GM18858 (cell line): ENCODE data around the gene OR7C1.
"Not testable (repeated sequence)": the region's sequence is repeated elsewhere in the genome, so short reads cannot be mapped to it uniquely, and the experiment has no call there.

Experiments
- ATAC-seq: cut with Tn5 transposase; IDR thresholded peaks from one replicate; pipeline ENCODE4 v1.9.1; 2021; ENCODE audit not compliant: unreplicated experiment

The OR7C1 gene

DNA sequence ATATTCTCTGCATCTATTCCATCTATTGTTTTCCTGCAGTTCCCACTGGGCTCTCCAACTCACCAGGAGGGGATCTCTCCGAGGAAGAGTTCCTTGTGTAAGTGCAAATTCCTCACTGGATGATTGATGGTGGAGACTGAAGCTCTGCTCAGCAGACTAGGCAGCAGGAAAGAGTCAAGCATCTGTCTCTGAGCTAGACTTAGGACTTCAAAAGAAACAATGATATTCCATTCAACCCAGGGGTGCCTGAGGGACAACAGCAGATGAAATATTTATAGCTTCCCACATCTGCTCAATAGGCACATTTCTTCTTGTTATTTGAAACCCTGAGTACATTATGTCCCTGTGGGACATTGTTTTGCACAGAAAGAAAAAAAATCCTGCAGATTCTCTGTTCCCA lies at the start of gene OR7C1, which contains the start of gene OR7A5:
Gene OR7C1, minus strand, starts transcription at position 175 of the 400 bp plus-strand sequence. CDS start 35,049 bp downstream, outside the sequence.
Gene OR7A5, minus strand, starts transcription at position 175 of the 400 bp plus-strand sequence. CDS start 6,944 bp downstream, outside the sequence.
- no peak for ATAC-seq

DNA sequence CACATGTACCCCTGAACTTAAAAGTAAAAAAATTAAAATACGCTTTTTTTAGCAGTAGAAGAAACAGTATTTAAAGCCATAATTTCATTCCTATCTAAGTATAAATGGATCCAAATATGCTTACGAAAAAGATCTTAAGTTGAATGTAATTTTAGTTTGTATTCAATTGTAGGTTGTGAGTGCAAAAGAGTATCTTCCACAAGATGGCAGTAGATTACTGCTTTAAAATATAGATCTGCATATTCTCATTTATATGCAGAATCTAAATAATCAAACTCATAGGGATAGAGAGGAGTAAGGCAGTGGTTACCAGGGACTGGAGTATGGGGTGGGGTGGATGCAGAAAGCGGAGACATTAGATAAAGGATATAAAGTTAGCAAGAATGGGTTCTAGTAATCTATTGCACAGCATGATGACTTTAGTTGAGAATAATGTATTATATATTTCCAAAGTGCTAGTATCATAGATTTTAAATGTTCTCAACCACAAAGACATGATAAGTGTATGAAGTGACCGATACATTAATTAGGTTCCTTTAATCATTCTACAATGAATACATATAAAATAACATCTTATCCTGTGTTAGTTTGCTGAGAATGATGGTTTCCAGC lies 36.7 kb upstream of the OR7C1 start:
- ATAC-seq, result no peak

DNA sequence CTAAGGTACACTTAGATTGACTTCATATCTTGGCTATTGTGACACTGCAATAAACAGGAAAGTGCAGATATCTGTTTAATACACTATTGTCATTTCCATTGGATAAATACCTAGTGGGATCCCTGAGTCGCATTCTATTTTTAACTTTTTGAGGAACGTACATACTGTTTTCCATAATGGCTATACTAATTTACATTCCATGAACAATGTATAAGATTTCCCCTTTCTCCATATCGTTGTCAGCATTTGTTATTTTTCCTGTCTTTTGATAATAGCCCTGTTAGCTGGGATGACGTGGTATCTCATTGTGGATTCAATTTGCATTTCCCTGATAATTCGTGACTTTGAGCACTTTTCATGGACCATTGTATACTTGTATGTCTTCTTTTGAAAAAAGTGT lies 33.5 kb upstream of the OR7C1 start:
- no peak for ATAC-seq

DNA sequence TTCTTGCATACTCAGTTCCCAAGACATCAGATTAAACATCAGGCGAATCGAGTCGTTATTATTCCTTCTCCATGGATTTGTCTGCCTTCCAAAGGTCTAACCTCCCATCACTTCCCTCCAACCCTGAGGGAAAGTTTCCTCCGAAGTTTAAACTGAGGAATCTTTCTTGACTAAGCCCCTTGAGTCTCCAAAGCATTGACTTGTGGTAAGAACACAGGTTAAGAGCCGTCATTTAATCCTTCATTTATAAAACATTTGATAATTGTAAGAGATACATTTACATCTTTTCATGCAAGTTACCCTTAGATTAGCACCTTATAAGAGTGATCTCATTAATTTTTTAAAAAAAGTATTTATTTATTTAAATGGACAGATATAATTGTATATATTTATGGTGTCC lies 13.8 kb upstream of the OR7C1 start, which contains the start of gene OR7A10:
Gene OR7A10, minus strand, starts transcription at position 101 of the 400 bp plus-strand sequence. CDS start 7,045 bp downstream, outside the sequence.
- ATAC-seq, result no peak

DNA sequence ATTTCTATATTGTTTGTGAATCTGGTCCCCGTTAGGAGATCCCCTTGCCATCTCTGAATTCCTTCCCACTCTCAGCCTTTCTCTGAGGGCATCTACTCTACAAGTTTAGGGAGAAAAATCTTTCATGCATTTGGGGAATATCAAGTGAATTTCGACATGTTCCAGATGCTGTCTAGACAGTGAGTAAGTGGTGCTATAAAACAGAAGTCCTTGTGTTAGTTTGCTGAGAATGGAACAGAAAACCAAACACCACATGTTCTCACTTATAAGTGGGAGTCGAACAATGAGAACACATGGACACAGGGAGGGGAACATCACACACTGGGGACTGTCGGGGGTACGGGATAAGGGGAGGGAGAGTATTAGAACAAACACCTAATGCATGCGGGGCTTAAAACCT lies 8.6 kb upstream of the OR7C1 start:
- ATAC-seq, result no peak

DNA sequence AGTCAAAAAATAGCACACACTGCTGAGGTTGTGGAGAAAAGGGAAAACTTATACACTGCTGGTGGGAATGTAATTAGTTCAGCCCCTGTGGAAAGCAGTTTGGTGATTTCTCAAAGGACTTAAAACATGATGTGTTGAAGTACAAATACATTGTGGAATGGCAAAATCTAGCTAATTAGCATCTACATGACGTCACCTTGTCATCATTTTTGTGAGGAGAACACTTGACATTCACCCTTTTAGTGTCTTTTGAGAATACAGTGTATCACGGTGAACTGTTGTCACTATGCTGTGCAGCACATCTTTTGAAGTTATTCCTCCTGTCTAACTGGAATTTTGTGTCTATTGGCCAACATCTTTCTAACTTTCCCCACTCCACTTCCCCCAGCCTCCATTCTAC lies 8.2 kb upstream of the OR7C1 start:
- no peak for ATAC-seq

DNA sequence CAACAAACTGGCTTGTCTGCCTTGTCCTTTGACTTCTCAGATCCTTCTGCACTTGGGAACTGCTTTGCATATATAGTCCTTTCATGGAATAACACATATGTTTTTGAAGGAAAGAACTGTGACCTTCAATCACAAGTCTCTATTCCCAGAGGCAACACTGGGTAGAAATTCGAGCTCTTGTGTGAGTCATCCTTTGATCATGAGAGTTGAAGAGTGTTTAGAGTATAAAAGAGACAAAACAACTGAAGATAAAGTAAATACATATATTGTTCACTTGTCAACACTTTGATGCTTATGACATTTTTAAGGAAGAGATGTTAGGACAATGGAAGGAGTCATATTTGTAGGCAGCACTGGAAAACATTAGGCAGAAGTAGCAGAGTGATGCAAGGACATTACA lies 5.2 kb upstream of the OR7C1 start:
- no peak for ATAC-seq

DNA sequence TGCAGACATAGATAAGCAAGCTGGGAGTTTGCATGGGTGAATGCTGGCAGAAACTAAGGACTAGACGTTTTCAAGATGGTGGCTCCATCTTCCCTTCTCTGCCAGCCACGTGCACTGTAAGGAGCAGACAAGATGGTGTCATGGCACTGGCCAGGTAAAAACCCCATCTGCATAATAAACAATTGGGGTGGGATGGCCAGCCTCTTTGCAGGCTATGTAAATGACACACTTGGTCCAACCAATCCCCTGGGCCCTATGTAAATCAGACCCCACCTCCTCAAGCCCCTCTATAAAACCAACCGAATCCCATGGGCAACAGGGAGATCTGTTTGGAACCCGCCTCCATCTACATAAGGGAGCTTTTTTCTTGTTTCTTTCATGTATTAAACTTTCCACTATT lies 2.4 kb upstream of the OR7C1 start:
- ATAC-seq, result no peak

DNA sequence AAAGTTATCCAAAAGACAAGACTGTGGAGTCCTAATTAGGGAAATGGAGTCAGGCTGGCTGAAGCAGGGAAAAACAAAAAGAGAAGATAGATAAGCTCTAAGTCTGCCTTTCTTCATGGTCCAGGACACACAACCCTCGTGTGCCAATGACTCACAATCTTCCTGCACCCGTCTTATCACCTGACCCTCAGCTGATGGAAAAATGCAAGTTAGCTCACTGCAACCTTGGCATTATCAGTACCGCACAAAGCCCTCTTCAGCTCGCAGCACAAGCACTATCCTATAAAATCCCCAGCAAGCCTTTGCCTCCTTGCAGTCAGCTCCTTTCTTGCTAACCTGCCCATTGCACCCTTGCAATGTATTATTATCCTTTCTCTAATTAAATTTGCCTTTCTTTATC lies 4.3 kb downstream of the OR7C1 start:
- ATAC-seq, result no peak

DNA sequence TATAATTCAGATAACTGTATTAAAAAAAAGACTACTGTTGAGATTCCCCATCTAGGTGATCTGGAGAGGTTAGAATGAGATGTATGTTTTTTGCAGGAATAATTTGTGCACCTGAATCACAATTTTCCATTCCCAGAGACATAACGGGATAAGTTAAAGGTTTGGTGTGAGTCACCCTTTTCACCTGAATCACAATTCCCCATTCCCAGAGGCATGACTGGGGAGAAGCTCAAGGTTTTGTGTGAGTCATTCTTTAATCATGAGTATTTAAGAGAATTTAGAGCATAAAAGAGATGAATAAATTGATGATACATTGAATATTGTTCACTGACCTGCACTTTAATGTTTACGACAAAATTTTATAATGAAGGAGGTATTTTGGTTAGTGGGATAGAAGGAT lies 9.0 kb downstream of the OR7C1 start:
- no peak for ATAC-seq

DNA sequence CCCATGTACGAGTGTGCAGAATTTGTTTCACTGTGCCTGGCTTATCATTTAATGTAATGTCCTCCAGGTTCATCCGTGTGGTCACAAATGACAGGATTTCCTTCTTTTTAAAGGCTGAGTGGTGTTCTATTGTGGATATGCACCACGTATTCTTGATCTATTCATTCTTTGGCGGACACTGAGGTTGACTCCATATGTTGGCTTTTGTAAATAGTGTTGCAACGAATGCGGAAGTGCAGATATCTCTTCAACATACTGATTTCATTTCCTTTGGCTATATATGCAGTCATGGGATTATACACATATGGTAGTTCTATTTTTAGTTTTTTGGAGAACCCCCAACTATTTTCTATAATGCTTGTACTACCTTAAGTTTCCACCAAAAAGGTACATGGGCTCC lies 13.0 kb downstream of the OR7C1 start:
- no peak for ATAC-seq

DNA sequence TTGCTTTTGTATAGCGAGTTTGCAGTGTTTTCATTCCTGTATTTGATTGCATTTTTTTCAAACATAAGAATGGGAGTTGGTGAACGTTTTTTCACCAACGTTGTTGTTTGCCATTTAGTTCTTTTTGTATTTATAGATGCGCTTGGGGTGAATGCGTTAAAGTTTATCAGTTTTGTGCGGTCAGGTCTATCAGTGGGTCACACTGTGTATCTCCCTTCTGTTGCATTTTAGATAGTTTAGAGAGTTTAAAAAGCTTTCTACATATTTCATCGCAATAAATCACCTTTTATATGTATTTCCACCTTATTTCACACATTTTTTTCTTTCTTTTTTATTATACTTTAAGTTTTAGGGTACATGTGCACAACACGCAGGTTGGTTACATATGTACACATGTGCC lies 16.4 kb downstream of the OR7C1 start:
- ATAC-seq, result no peak

DNA sequence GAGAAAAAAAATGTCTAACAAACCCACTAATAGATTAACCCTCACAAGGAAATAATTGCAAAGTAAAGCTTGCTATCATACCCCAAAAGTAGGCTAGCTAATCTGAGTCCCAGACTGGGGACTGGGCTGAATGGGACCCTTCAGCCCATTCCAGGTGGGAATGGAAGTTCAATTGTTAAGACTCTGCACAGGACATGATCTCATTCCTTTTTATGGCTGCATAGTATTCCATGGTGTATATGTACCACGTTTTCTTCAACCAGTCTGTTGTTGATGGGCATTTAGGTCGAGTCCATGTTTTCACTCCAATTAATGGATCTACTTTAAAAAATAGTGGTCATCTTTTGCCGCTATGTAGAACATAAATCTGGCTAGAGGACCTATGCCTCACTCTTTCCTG lies 17.9 kb downstream of the OR7C1 start:
- ATAC-seq, result no peak

DNA sequence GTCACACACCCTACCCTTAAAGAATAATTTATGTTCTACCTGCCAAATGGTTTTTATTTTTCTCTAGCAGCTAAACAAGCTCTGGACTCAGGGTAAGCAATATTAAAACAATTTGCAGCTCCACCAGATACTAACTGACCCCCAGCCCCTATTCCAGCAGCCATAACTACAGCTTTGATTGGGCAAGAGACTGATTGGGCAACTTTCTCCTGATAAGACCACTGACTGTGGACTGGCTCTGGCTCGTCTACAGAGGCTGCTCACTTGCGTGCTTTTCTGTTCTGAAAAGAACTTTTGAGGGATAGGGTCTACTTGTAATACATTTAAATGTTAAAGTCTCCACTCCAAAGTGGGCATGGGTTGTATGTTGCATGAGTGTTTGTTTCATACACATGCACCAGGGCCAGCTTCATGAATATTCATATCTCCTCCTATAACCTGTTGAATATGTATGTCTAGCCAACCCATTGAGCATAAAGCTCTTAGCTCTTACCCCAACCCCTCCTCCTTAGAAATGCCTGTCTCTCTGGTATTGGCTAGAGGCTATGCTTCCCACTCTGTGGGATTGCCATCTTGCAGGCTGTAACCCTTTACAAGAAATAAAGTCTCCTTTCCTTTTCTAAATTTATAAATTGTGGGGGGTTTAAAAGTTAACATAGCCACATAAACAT lies 19.9 kb downstream of the OR7C1 start:
- ATAC-seq, result no peak

DNA sequence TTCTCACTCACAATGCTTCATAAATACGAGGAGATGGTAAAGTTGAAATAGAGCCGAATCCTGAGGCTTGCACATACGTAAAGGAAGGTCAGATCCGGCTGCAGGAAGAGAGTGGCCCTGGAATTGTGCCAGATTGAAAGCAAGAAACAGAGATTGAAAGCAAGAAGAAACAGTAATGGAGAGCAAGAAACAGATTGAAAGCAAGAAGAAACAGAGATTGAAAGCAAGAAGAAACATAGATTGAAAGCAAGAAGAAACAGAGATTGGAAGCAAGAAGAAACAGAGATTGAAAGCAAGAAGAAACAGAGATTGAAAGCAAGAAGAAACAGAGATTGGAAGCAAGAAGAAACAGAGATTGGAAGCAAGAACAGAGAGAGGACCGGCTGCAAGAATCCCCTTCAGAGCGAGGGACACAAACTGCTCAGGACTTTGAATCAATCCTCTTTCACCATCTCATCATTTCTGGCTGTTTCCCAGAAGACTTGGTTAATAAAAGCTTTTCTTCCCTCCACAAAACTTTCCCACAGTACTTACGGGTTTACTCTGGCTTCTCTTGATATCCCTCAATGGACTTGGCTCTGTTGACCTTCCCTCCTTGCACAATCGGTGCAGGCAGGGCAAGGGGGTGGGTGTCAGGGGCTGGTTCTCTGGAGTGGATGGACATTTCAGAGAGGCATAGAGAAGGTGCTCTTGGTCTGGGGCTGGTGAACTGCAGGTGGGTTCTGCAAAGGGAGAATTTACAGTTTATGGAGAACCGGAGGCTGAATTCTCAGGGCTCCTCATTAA lies 25.5 kb downstream of the OR7C1 start:
- no peak for ATAC-seq

DNA sequence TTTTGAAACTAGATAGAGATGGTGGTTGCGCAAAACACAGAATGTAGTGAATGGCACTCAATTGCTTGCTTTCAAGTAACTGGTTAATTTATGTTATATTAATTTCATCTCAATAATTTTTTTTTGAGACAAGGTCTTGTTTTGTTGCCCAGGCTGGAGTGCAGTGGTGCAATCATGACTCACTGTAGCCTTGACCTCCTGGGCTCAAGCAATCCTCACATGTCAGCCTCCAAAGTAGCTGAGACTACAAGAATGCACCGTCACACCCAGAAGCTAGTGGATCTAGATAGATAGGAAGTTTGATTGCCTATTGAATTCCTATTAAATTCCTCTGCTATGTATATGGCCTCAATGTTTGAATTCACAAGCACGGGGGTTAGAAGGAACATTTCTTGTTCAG lies 30.2 kb downstream of the OR7C1 start:
- ATAC-seq, result no peak

DNA sequence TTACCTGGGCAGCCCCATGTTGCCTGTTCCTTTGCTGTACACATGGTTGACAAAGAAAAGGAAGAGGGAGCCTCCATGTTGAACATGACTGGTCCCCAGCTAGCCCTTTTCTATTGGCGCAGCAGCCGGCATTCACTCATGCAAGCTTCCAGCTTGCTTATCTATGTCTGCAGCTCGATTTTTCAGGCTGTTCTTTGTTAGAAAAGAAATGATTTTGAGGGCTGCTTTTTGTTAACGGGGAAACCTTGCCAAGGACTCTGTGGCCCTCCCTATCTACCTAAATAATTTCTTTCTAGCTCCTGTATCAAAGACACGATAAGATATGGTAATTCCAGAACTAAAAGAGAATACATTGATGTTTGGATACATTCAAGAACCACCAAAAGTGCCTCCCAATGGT lies 36.2 kb downstream of the OR7C1 start:
- ATAC-seq, result no peak

DNA sequence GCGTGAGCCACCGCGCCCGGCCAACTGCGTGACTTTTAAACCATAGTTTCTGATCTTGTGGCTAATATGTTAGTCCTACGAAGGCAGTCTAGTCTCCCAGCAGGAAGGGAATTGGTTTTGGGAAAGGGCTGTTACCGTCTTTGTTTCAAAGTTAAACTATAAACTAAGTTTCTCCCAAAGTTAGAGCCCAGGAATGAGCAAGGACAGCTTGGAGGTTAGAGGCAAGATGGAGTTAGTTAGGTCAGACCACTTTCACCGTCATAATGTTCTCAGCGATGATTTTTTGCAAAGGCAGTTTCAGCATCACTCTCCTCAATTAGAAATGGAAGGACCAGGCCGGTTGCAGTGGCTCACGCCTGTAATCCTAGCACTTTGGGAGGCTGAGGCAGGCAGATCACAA lies 39.0 kb downstream of the OR7C1 start:
- ATAC-seq, result no peak

DNA sequence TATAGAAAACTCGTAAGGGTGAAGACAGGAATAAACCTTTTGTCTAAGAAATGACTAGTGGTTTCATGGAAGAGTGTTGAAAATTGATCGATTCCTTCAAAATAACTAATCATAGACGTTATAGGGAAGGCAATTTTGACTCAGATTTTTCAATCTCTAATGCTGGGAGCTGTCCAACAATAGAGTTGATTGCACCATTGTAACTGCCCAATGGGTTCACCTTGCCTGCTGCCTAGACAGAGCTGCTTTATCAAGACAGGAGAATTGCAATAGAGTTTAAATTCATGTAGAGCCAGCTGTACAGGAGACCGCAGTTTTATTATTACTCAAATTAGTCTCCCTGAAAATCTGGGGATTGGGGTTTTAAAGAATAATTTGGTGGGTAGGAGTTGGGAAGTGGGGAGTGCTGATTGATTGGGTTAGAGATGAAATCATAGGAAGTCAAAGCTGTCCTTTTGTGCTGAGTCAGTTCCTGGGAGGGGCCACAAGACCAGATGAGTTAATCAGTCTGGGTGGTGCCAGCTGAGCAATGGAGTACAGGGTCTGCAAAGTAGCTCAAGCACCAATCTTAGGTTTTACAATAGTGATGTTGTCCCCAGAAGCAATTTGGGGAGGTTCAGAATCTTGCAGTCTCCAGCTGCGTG lies 39.8 kb downstream of the OR7C1 start:
- ATAC-seq, result no peak

DNA sequence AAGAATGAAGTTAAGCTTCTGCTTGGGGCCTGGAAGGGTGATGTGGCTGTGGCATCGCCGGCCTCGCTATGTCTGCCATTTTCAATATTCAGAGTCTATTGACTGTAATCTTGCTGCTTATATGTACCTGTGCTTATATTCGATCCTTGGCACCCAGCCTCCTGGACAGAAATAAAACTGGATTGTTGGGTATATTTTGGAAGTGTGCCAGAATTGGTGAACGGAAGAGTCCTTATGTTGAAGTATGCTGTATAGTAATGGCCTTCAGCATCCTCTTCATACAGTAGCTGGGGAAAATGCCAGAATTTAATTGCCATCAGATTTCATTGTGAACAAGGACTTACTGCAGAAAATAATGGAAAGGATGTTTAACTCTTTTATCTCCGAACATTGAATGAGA lies 42.7 kb downstream of the OR7C1 start:
- ATAC-seq, result not testable (repeated sequence)

DNA sequence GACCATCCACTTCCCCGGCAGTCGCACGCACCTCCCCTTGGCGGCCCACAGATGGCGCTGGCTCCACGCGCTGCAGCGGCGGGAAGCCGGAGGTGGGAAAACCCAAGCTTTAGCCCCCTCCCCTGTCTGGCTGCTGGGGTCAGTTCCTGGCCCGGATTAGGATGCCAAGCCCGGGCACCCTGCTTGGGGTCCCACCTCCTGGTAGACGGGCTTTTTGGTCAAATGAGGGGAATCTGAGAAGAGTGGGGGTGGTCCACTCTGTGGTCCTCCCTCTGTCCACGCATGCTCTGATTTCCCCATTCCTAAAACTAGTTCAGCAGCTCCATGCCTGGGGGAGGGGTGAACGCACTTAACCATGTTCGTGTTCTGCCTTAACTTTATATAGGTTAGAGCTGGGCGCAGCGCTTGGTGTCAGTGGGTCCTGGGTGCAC lies 48.5 kb downstream of the OR7C1 start:
- ATAC-seq, result no peak
